GM12801 (cell line): ENCODE results near the gene HS6ST3.

Experiments used
- TF ChIP-seq, protein P1 (sequence below): IDR thresholded peaks from one replicate; pipeline ENCODE4 v1.5.1; 2011; ENCODE audit warnings: control low read depth; ENCODE audit not compliant: insufficient read length; ENCODE audit errors: extremely low read depth

Gene HS6ST3

DNA sequence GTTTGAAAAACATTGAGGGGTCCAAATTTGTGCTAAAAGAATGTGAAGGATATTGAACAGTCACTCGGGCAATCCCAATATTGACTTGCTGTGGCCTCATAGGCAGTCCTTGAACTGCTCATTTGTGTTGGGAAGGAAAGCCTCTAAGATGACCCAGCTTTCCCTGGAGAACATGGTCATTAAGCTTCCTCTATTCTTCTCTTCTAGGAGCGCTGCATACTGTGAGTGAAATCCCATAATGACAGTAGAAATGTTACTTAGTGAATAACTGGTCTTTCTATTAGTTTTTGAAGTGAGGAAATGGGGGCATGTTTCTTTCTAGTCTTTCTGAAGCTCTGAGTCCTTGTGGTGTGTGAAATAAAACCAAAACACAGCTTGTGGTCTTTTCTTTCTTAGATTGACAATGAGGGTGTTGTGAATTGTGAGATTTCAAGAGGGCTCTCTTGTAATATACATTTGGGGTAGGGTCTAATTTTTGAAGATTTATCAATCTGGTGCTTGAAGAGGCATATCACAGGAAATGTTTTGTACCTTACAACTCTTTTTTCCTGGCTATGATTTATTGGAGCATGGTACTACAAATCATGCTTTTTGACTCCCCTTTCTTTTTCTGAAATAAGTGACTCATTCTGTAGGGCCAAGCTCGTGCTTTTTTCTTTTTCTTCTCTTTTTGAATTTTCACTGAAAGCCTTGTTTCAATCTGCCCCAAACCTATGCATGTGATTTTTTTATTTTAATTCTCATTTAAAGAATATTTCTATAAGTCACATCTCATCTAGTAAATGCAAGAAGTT, 653.6 kb downstream of the HS6ST3 start:
- TF ChIP-seq, protein P1, sequence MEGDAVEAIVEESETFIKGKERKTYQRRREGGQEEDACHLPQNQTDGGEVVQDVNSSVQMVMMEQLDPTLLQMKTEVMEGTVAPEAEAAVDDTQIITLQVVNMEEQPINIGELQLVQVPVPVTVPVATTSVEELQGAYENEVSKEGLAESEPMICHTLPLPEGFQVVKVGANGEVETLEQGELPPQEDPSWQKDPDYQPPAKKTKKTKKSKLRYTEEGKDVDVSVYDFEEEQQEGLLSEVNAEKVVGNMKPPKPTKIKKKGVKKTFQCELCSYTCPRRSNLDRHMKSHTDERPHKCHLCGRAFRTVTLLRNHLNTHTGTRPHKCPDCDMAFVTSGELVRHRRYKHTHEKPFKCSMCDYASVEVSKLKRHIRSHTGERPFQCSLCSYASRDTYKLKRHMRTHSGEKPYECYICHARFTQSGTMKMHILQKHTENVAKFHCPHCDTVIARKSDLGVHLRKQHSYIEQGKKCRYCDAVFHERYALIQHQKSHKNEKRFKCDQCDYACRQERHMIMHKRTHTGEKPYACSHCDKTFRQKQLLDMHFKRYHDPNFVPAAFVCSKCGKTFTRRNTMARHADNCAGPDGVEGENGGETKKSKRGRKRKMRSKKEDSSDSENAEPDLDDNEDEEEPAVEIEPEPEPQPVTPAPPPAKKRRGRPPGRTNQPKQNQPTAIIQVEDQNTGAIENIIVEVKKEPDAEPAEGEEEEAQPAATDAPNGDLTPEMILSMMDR, result no peak

DNA sequence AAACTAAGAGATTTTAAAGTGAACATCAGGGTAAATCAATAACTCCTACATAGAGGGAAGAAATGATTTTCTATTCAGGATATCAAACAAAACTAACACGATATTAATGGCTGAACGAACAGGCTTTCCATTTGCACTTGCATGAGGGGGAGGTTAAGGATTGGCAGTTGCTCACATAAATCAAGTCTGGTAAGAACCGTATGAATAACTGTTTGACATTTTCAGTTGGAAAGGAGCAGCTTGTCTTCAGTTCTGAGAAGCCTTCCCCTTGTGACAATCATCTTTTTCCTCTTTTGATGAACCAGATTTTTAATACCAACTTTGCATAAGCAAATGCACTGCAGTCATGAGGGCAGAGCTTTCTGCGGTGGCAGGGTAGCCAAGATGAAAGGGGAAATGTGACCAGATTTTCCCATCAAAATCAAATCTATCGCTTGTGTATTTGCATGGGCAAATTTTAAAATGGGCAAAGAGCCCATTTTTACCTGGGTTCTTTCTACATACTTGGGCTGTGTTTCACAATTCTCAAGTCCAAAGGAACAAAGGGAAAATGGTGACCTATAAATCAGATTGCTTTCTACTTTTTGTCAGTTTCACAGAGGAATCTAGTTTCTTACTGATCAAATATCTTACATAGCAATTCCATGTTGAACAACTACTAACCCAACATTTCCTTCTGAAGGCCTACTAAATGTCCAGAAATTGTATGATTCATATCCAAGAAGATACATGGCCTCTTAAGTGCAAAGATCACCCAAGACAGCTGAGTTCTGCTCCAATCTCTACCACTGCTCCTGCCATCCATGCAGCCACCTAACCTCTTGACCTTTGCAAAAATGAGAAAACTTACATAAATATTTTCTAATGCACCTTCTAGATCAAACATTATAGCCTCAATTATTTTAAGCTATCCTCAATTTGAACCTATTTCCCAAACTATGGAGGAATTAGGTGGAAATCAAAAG, 654.7 kb downstream of the HS6ST3 start:
- TF ChIP-seq, protein P1, result no peak

DNA sequence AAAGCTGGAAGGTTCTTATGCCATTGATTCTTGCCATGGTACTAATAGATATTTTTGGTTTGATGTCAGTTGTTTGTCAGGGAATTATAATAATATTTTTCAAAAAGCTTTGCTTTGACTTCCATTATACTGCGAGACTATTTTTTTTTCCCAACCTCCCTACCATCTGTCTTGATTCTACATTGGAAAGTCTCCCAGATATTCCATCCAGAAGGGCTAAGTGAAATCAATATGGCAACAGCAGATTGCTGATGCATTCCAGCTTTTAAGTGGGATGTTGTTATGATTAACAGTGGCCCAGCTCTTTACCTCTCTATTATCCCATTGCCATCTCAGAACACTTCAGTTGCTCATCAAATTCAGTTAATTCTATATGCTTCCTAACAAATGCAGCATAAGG, 657.0 kb downstream of the HS6ST3 start:
- TF ChIP-seq, protein P1, result no peak

DNA sequence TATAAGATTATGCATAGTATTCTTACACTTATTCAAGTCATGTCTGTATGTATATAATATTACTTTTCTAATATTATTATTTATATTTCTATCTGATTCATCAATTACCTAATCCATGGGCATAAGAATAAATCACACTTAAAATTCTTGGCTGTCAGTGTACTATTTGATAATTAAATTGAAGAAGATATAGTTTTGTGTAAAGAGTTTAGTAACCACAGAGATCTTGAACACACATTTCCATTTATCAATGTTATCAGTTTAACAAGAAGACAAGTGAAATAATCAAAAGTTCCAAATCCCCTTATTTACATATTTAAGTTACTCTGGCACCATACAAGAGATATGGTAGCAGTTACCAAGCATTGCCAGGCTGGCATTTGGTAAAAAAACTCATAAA, 659.9 kb downstream of the HS6ST3 start:
- TF ChIP-seq, protein P1, result no peak

DNA sequence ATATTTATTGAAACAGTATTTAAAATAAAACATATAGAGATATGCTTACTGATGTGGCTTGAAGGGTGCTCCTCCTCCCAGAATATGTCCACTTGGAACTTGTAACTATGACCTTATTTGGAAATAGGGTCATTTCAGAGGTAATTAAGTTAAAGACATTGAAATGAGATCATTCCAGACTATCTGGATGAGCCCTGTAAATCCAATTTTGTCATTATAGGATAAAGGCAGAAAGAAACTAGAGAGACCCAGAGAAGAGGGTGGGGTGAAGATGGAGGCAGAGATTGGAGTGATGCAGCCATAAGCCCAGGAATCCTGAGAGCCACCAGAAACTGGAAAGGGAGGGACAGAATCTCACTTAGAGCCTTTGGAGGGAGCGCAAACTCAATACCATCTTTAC, 661.2 kb downstream of the HS6ST3 start:
- TF ChIP-seq, protein P1, result no peak

DNA sequence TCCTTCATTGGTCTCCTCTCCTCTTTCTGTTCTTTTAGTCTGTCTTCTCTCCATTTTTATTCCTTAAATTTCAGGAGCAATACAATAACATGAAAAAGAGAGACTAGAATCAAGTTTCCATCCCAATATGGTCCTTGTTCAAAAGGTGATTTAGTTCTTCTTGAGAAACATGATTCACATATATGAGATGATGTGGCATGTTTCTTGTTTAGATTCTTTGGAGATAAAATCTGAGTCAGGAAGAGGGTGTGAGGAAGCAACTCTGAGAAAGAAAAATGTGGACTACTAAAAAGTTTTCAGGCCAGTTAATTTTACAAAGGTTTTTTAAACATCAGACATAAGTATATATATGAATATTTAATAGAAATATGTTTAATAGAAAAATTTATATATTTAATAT, 673.0 kb downstream of the HS6ST3 start:
- TF ChIP-seq, protein P1, result no peak

DNA sequence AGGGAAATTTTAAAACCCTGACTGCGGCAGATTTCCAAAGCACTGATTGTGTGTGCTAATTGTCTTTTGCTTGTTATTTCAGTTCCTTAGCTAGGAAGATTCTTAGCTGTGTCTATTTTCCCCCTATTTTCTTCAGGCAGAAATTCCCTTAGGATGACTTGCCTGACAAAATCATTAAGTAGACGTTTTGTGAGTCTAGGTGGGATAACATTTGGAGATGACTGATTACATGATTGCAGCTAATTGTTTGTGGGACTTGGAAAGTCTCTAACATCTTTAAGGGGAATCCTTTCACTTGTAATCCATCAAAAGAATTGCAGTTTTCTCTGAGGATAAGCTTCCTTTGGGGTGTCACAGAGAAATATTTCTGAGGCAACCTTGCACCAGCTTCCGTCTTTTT, 676.4 kb downstream of the HS6ST3 start:
- TF ChIP-seq, protein P1, result no peak
